SK-N-SH treated with all-trans-retinoic acid at 6 μM for 48 hours (cell line): ENCODE results near the gene SYNE4.
"Not testable (repeated sequence)": the region's sequence is repeated elsewhere in the genome, so short reads cannot be mapped to it uniquely, and the experiment has no call there.

Experiments used
- ATAC-seq: fragments of 200-7000 bp; cut with Tn5 transposase; 3 replicates; pipeline ENCODE4 v1.9.1; 2020; ENCODE audit warnings: mild to moderate bottlenecking, moderate library complexity
- ARNTL ChIP-seq: fragments of 450-650 bp; formaldehyde crosslinking; IDR thresholded peaks from 2 replicates; pipeline ENCODE4 v1.5.0; 2020; ENCODE audit warnings: low read depth, mild to moderate bottlenecking, moderate library complexity, borderline replicate concordance
- BACH2 ChIP-seq: fragments of 250-450 bp; sonication (Bioruptor Pico); IDR thresholded peaks from 2 replicates; pipeline ENCODE4 v1.9.0; 2021; ENCODE audit warnings: mild to moderate bottlenecking, borderline replicate concordance
- CREB5 ChIP-seq: fragments of 250-450 bp; sonication (Bioruptor Pico); IDR thresholded peaks from 2 replicates; pipeline ENCODE4 v1.5.1; 2020; ENCODE audit warnings: low read depth, mild to moderate bottlenecking, moderate library complexity
- ESRRG ChIP-seq: fragments of 250-450 bp; sonication (Bioruptor Pico); IDR thresholded peaks from 2 replicates; pipeline ENCODE4 v1.6.1; 2021; ENCODE audit warnings: mild to moderate bottlenecking
- GLIS3 ChIP-seq: fragments of 250-450 bp; sonication (Bioruptor Pico); IDR thresholded peaks from 2 replicates; pipeline ENCODE4 v1.5.0; 2020; ENCODE audit warnings: mild to moderate bottlenecking, moderate library complexity
- ISL1 ChIP-seq: fragments of 250-450 bp; sonication (Bioruptor Pico); IDR thresholded peaks from 2 replicates; pipeline ENCODE4 v2.1.2; 2022; ENCODE audit warnings: mild to moderate bottlenecking, moderate library complexity
- POU6F1 ChIP-seq: fragments of 250-450 bp; sonication (Bioruptor Pico); IDR thresholded peaks from 2 replicates; pipeline ENCODE4 v1.8.0; 2021; ENCODE audit warnings: low read depth, mild to moderate bottlenecking, moderate library complexity, borderline replicate concordance
- PPARA ChIP-seq: fragments of 250-450 bp; sonication (Bioruptor Pico); IDR thresholded peaks from 2 replicates; pipeline ENCODE4 v1.5.0; 2020; ENCODE audit warnings: mild to moderate bottlenecking, borderline replicate concordance
- RARB ChIP-seq: fragments of 250-450 bp; sonication (Bioruptor Pico); IDR thresholded peaks from 2 replicates; pipeline ENCODE4 v1.8.0; 2021; ENCODE audit warnings: mild to moderate bottlenecking, moderate library complexity
- SNAI2 ChIP-seq: fragments of 250-450 bp; sonication (Bioruptor Pico); IDR thresholded peaks from 2 replicates; pipeline ENCODE4 v1.5.0; 2020; ENCODE audit warnings: mild to moderate bottlenecking, moderate library complexity
- TCF4 ChIP-seq: fragments of 250-450 bp; sonication (Bioruptor Pico); IDR thresholded peaks from 2 replicates; pipeline ENCODE4 v1.8.0; 2021; ENCODE audit warnings: mild to moderate bottlenecking, moderate library complexity, borderline replicate concordance
- TOX ChIP-seq: fragments of 250-450 bp; sonication (Bioruptor Pico); IDR thresholded peaks from 2 replicates; pipeline ENCODE4 v1.8.0; 2021; ENCODE audit warnings: mild to moderate bottlenecking, moderate library complexity, borderline replicate concordance
- TSHZ2 ChIP-seq: fragments of 250-450 bp; sonication (Bioruptor Pico); IDR thresholded peaks from 2 replicates; pipeline ENCODE4 v1.5.0; 2020; ENCODE audit warnings: mild to moderate bottlenecking, moderate library complexity
- ZC3H10 ChIP-seq: fragments of 250-450 bp; sonication (Bioruptor Pico); IDR thresholded peaks from 2 replicates; pipeline ENCODE4 v1.5.1; 2021; ENCODE audit warnings: mild to moderate bottlenecking, moderate library complexity
- ZFP3 ChIP-seq: fragments of 250-450 bp; sonication (Bioruptor Pico); IDR thresholded peaks from 2 replicates; pipeline ENCODE4 v1.5.0; 2020; ENCODE audit warnings: mild to moderate bottlenecking, moderate library complexity
- ZNF565 ChIP-seq: fragments of 450-650 bp; formaldehyde crosslinking; conservative IDR thresholded peaks from 2 replicates; pipeline ENCODE4 v1.5.0; 2020; ENCODE audit warnings: low read depth, mild to moderate bottlenecking, moderate library complexity
- ZNF70 ChIP-seq: fragments of 450-650 bp; formaldehyde crosslinking; IDR thresholded peaks from 2 replicates; pipeline ENCODE4 v1.5.0; 2020; ENCODE audit warnings: mild to moderate bottlenecking, moderate library complexity
- ZNF8 ChIP-seq: fragments of 450-650 bp; formaldehyde crosslinking; IDR thresholded peaks from 2 replicates; pipeline ENCODE4 v1.5.0; 2020; ENCODE audit warnings: mild to moderate bottlenecking, moderate library complexity
- TF ChIP-seq, protein P1 (sequence below): fragments of 250-450 bp; sonication (Bioruptor Pico); IDR thresholded peaks from 2 replicates; pipeline ENCODE4 v1.5.1; 2021; ENCODE audit warnings: mild to moderate bottlenecking, moderate library complexity
- TF ChIP-seq, protein P2 (sequence below): fragments of 250-450 bp; sonication (Bioruptor Pico); IDR thresholded peaks from 2 replicates; pipeline ENCODE4 v1.8.0; 2020; ENCODE audit warnings: mild to moderate bottlenecking, moderate library complexity, borderline replicate concordance

SYNE4 gene

GRCh38 chr19:35986664-35987570 is 21.7 kb downstream of the SYNE4 start (continued):
- TF ChIP-seq ZNF565: no peak
- TF ChIP-seq, all 23 proteins: peak for 0

- no peak for TF ChIP-seq ZNF8 (CRISPR knock-in tag)
- TF ChIP-seq RARB (CRISPR knock-in tag): no peak
- no peak for TF ChIP-seq TCF4 (CRISPR knock-in tag)
- TF ChIP-seq ZC3H10 (CRISPR knock-in tag): no peak
- no peak for TF ChIP-seq GLIS3 (CRISPR knock-in tag)
- TF ChIP-seq, protein P1, sequence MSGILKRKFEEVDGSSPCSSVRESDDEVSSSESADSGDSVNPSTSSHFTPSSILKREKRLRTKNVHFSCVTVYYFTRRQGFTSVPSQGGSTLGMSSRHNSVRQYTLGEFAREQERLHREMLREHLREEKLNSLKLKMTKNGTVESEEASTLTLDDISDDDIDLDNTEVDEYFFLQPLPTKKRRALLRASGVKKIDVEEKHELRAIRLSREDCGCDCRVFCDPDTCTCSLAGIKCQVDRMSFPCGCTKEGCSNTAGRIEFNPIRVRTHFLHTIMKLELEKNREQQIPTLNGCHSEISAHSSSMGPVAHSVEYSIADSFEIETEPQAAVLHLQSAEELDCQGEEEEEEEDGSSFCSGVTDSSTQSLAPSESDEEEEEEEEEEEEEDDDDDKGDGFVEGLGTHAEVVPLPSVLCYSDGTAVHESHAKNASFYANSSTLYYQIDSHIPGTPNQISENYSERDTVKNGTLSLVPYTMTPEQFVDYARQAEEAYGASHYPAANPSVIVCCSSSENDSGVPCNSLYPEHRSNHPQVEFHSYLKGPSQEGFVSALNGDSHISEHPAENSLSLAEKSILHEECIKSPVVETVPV (CRISPR knock-in tag): no peak
- TF ChIP-seq BACH2 (CRISPR knock-in tag): no peak
- no peak for TF ChIP-seq CREB5 (CRISPR knock-in tag)
- no peak for TF ChIP-seq ZNF70 (CRISPR knock-in tag)
- TF ChIP-seq TOX (CRISPR knock-in tag): no peak
- TF ChIP-seq TSHZ2: no peak
- TF ChIP-seq POU6F1 (CRISPR knock-in tag): no peak
- no peak for TF ChIP-seq ZNF565
- no peak for TF ChIP-seq SNAI2 (CRISPR knock-in tag)
- TF ChIP-seq ARNTL (CRISPR knock-in tag): no peak
- TF ChIP-seq PPARA (CRISPR knock-in tag): no peak
- no peak for TF ChIP-seq ZFP3 (CRISPR knock-in tag)
- TF ChIP-seq ESRRG: no peak
- no peak for TF ChIP-seq ISL1
- ATAC-seq: no peak
Observed at GRCh38 chr19:35986111-35986510, 22.5 kb downstream of the SYNE4 start.

DNA sequence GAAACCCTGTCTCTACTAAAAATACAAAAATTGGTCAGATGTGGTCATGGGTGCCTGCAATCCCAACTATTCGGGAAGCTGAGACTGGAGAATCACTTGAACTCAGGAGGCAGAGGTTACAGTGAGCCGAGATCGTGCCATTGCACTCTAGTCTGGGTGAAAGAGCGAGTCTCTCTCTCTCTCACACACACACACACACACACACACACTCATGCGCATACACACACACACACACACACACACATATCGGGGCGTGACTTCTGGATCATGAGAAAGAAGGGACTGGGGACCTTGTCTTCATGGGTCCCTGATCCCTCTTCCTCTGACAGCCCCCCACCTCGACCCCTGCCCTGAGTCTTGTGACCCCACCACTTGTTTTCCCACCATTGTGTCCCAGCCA is 25.4 kb downstream of the SYNE4 start:
- no peak for ATAC-seq
- TF ChIP-seq PPARA (CRISPR knock-in tag): no peak
- no peak for TF ChIP-seq TSHZ2
- TF ChIP-seq ZFP3 (CRISPR knock-in tag): no peak
- TF ChIP-seq POU6F1 (CRISPR knock-in tag): no peak
- no peak for TF ChIP-seq ESRRG
- no peak for TF ChIP-seq TOX (CRISPR knock-in tag)
- TF ChIP-seq GLIS3 (CRISPR knock-in tag): no peak
- no peak for TF ChIP-seq ZNF8 (CRISPR knock-in tag)
- TF ChIP-seq, protein P2, sequence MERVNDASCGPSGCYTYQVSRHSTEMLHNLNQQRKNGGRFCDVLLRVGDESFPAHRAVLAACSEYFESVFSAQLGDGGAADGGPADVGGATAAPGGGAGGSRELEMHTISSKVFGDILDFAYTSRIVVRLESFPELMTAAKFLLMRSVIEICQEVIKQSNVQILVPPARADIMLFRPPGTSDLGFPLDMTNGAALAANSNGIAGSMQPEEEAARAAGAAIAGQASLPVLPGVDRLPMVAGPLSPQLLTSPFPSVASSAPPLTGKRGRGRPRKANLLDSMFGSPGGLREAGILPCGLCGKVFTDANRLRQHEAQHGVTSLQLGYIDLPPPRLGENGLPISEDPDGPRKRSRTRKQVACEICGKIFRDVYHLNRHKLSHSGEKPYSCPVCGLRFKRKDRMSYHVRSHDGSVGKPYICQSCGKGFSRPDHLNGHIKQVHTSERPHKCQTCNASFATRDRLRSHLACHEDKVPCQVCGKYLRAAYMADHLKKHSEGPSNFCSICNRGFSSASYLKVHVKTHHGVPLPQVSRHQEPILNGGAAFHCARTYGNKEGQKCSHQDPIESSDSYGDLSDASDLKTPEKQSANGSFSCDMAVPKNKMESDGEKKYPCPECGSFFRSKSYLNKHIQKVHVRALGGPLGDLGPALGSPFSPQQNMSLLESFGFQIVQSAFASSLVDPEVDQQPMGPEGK: no peak
- TF ChIP-seq SNAI2 (CRISPR knock-in tag): no peak
- TF ChIP-seq, all 23 proteins: peak for 0

GRCh38 chr19:35980997-35981396 is 27.6 kb downstream of the SYNE4 start:
- not testable (repeated sequence) for ATAC-seq
